Activated T-cell treated with anti-CD3 and anti-CD28 coated beads, Interleukin-2, amount 50 U/mL, for 24 hours (primary cell): ENCODE measurements around the gene ZNF254.
"Not testable (repeated sequence)": the region's sequence is repeated elsewhere in the genome, so short reads cannot be mapped to it uniquely, and the experiment has no call there.

ENCODE experiments used
- DNase-seq: peaks from one replicate; pipeline ENCODE4 v3.0.0-alpha.2; 2020
- H3K27ac Mint-ChIP-seq: 2 replicates; pipeline ENCODE4 v1.8.0; 2020; ENCODE audit warnings: mild to moderate bottlenecking, mixed read lengths
- H3K27me3 Mint-ChIP-seq: 2 replicates; pipeline ENCODE4 v1.8.0; 2020; ENCODE audit warnings: mixed read lengths
- H3K36me3 Mint-ChIP-seq: 2 replicates; pipeline ENCODE4 v1.8.0; 2020; ENCODE audit warnings: low read depth, mixed read lengths
- H3K4me1 Mint-ChIP-seq: 2 replicates; pipeline ENCODE4 v1.8.0; 2020; ENCODE audit warnings: low read depth, mixed read lengths
- H3K4me3 Mint-ChIP-seq: 2 replicates; pipeline ENCODE4 v1.8.0; 2020; ENCODE audit warnings: mild to moderate bottlenecking, moderate library complexity, mixed read lengths
- H3K9me3 Mint-ChIP-seq: 2 replicates; pipeline ENCODE4 v1.8.0; 2020; ENCODE audit warnings: mixed read lengths

Gene ZNF254

DNA sequence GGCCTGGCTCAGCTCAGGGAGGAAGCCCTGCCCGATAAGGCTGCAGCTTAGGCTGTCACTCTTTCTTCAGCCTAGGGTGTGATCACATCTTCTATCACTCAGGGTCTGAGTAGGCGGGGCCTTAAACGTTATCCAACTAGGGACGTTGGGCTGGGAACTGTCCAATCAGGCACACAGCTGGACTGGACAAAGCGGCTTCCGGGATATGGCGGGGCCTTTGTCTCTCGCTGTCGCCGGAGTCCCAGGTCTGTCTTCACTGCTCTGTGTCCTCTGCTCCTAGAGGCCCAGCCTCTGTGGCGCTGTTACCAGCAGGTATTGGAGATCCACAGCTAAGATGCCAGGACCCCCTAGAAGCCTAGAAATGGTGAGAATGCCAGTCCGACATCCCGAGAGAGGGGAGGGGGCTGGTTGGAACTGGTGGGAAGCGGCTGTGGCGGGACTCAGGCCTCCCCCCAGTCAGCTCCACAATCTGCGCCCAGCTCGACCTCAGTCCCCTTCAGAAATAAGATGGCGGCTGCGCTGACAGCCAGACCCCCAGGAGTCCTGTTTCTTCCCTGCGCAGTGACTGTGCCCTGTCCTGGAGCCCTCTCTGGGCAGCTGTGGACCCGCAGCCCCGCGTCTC is at the start of gene ZNF254:
Gene ZNF254 (plus strand): TSS at position 214 of the 622 bp plus-strand sequence. CDS start 121 bp downstream, at position 335.
- Mint-ChIP-seq H3K9me3 (peaks cover 4% of the 10 kb centered on the region), H3K4me1 (peaks cover 9% of the 10 kb centered on the region), H3K27ac (peak within 1 kb of the TSS; percentile 96), H3K27me3 (no peaks in the 10 kb centered on the region), H3K4me3 (peak within 1 kb of the TSS; percentile 95), H3K36me3 (peaks cover 42% of the 10 kb centered on the region)
- DNase-seq: peak; percentile 81

DNA sequence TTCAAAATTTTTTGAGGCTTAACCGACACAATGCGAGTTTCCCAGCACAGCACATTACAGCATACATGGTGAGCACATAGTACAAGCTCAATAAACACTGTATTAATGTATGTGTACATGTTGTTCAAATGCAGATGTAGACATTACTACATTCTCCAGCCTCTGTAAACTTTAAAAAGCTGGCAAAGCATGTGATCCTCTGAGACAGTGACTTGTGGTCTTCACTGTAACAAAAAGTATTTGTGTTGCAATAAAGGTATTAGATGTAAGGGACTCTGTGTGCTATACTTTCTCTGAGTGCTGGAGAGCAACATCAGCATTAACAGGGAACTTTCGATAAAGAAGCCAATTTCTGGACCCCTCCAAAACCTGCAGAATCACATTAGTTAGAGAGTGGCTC is 46.4 kb upstream of the ZNF254 start:
- Mint-ChIP-seq H3K27ac (no peak overlapping the region), H3K27me3 (no peaks in the 10 kb centered on the region), H3K36me3 (peaks cover 74% of the 10 kb centered on the region), H3K9me3 (no peaks in the 10 kb centered on the region), H3K4me3 (no peak overlapping the region), H3K4me1 (peaks cover 40% of the 10 kb centered on the region)
- no peak for DNase-seq

DNA sequence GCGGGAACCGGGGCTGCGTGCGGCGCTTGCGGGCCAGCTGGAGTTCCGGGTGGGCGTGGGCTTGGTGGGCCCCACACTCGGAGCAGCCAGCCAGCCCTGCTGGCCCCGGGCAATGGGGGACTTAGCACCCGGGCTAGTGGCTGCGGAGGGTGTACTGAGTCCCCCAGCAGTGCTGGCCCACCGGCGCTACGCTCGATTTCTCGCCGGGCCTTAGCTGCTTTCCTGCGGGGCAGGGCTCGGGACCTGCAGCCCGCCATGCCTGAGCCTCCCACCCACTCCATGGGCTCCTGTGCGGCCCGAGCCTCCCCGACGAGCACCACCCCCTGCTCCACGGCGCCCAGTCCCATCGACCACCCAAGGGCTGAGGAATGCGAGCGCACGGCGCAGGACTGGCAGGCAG is 45.7 kb upstream of the ZNF254 start:
- H3K9me3 Mint-ChIP-seq, DNase-seq, H3K27me3 Mint-ChIP-seq, H3K4me3 Mint-ChIP-seq, H3K27ac Mint-ChIP-seq: not testable (repeated sequence)
- Mint-ChIP-seq H3K4me1 (peaks cover 34% of the 10 kb centered on the region), H3K36me3 (peaks cover 74% of the 10 kb centered on the region)

DNA sequence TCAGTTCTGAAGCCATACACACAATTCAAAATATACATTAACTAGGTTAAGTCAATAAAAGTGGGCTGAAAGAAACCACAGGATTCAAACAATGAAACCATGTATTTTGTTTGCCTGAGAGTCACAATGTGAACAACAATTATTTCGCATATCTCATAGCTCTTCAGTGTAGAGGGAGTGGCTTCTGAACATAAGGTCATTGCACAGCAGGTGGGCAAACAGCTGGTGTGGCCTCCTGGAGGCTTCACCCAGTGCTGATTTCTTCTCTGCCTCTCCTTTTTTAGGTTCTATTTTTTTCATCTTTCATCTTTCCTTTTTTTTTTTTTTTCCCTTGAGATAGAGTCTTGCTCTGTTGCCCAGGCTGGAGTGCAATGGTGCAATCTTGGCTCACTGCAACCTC is 40.4 kb upstream of the ZNF254 start:
- no peak overlapping the region for H3K4me3 Mint-ChIP-seq
- no peak for DNase-seq
- H3K36me3 Mint-ChIP-seq: peaks cover 83% of the 10 kb centered on the region
- no peaks in the 10 kb centered on the region for H3K9me3 Mint-ChIP-seq
- no peak overlapping the region for H3K27ac Mint-ChIP-seq
- no peaks in the 10 kb centered on the region for H3K27me3 Mint-ChIP-seq
- peaks cover 3% of the 10 kb centered on the region for H3K4me1 Mint-ChIP-seq

DNA sequence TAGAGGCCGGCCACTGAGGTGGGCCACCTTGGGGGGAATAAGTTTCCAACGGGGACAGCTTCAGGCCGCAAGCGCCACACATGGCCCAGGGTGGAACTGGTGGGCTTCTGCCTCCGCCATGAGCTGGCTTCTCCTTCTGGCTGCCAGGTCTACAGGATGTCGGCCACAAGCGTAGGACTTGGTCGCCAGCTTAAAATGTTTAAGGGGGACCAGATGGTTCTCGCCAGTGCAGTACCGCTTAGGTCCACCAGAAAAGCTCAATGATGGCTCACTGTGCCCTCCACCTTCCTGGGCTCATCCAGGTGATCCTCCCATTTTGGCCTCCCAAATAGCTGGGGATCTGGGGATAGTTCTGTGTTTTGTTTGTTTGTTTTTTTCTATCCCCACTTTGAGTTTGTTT is 38.7 kb upstream of the ZNF254 start:
- Mint-ChIP-seq H3K27ac (no peak overlapping the region), H3K36me3 (peaks cover 86% of the 10 kb centered on the region), H3K4me3 (no peak overlapping the region), H3K9me3 (no peaks in the 10 kb centered on the region), H3K27me3 (no peaks in the 10 kb centered on the region), H3K4me1 (no peaks in the 10 kb centered on the region)
- no peak for DNase-seq

DNA sequence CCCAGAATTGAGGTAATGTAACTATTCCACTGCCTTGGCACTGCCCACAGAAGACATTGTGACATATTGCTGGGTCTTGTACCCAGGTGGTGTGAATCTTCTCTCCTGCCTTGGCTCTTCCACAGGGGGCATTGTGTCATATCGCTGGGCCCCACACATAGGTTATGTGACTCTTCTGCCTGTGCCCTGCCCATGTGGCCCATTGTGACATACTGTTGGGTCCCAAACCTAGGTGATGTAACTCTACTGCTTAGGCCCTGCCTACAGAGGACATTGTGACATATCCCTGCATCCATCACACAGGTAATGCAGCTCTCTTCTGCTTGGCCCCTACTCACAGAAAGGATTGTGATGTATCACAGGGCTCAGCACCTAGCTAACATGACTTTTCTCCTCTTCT is 37.5 kb upstream of the ZNF254 start:
- H3K27me3 Mint-ChIP-seq: no peaks in the 10 kb centered on the region
- H3K4me3 Mint-ChIP-seq: no peak overlapping the region
- H3K36me3 Mint-ChIP-seq: peaks cover 94% of the 10 kb centered on the region
- no peak for DNase-seq
- peaks cover 12% of the 10 kb centered on the region for H3K4me1 Mint-ChIP-seq
- no peak overlapping the region for H3K27ac Mint-ChIP-seq
- H3K9me3 Mint-ChIP-seq: peaks cover 2% of the 10 kb centered on the region

DNA sequence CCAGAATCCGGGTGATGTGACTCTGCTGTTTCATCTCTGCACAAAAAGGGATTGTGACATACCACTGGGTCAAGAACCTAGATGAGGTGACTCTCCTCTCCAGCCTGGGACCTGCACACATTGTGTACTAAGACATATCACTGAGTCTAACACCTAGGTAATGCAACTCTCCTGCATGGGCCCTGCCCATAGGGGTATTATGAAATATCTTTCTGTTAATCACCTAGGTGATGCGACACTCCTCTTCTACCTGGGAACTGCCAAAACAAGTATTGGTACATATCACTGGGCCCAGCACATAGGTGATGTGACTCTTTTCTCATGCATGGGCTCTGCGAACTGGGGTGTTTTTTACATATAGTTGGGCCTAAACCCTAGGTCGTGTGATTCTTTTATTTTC is 35.5 kb upstream of the ZNF254 start:
- Mint-ChIP-seq H3K4me3 (no peak overlapping the region), H3K27ac (no peak overlapping the region), H3K27me3 (no peaks in the 10 kb centered on the region), H3K36me3 (peaks cover 93% of the 10 kb centered on the region), H3K9me3 (peaks cover 2% of the 10 kb centered on the region), H3K4me1 (peaks cover 29% of the 10 kb centered on the region)
- no peak for DNase-seq

DNA sequence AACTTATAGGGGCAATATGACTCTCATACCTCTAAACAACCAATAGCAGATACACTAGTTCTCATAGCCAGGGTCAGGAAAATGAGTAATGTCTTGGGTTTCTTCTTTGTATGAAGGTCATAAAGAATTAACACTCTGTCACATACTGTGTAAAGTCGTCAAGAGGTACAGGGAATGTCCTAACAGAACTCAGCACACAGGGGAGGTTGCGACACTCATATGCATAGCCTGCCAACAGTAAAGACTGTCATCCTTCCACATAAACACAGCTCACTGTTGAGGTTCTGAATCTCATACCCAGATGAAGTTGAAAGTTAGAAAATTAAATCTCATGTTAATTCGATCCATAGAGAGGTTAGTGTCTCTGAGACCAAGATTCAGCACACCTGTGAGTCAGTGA is 34.2 kb upstream of the ZNF254 start:
- peaks cover 2% of the 10 kb centered on the region for H3K9me3 Mint-ChIP-seq
- no peak overlapping the region for H3K27ac Mint-ChIP-seq
- H3K4me1 Mint-ChIP-seq: peaks cover 38% of the 10 kb centered on the region
- H3K27me3 Mint-ChIP-seq: no peaks in the 10 kb centered on the region
- H3K36me3 Mint-ChIP-seq: peaks cover 94% of the 10 kb centered on the region
- no peak for DNase-seq
- H3K4me3 Mint-ChIP-seq: no peak overlapping the region

DNA sequence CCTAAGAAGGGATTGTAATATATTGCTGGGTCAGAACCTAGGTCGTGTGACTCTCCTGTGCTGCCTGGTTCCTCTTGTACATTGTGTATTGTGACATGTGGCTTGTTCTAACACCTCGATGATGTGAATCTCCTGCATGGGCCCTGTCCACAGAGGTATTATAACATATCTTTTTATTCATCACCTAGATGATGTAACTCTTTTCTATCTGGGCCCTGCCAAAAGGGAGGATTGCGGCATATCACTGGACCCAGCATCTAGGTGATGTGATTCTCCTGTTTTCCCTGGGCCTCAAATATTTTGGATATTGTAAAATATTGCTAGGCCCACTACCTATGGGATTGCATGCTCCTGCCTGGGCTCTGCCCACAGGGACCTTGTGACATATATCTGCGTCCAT is 33.4 kb upstream of the ZNF254 start:
- no peak overlapping the region for H3K4me3 Mint-ChIP-seq

DNA sequence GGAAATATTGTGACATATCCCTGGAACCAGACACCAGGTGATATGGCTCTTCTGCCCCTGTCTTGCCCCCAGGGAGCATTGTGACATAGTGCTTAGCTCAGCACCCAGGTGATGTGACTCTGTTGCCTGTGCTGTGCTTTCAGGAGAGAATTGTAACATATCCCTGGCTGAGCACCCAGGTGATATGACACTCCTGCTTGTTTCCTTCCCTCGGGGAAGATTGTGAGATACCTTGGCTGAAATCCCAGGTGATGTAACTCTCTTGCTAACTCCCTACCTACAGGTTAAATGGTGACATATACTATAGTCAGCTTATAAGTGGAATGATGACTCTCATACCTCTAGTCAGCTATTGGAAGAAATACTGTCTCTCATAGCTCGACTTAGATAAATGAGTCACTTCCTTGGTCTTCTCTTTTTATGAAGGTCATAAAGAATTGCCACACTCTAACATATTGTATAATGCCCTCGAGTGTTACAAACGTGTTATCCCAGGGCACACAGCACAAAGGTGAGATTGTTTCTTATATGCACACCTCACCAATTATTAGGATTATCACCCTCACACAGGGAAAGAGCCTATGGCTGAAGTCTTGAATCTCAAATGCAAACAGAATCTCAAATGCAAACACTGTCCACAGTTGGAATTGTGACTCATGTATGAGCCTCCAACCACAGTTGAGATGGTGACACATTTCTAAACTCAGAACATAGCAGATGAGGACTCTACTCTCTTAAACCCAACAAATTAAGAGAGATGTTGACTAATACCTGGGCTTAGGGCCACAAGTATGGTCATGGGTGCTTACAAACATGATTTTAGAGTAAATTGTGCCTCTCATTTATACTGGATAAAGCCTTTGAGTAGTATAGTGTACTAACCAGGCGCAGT is 32.7 kb upstream of the ZNF254 start:
- Mint-ChIP-seq H3K36me3 (peaks cover 95% of the 10 kb centered on the region), H3K27ac (peak overlapping the region; percentile 94), H3K4me1 (peaks cover 38% of the 10 kb centered on the region), H3K27me3 (no peaks in the 10 kb centered on the region), H3K9me3 (peaks cover 2% of the 10 kb centered on the region), H3K4me3 (no peak overlapping the region)
- no peak for DNase-seq

More for the DNA sequence above, 33.4 kb upstream of the ZNF254 start:
- H3K27me3 Mint-ChIP-seq: no peaks in the 10 kb centered on the region
- DNase-seq: no peak
- peaks cover 38% of the 10 kb centered on the region for H3K4me1 Mint-ChIP-seq
- peak overlapping the region; percentile 94 for H3K27ac Mint-ChIP-seq
- peaks cover 94% of the 10 kb centered on the region for H3K36me3 Mint-ChIP-seq
- peaks cover 2% of the 10 kb centered on the region for H3K9me3 Mint-ChIP-seq

DNA sequence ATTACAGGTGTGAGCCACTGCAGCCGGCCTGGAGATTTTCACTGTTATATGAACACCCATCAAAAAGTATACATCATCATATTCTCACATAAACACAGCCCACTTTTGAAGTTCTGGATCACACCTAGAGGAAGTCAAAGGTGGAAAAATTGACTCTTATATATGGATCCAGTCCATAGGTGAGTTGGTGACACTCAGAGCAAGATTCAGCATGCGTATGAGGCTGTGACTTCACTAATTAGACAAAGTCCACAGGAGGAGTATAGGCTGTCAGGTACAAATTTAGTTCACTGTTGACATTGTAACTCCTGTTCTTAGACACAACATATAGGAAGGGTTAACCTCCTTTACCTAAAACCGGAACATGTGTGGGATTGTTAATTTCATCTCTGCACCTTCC is 31.4 kb upstream of the ZNF254 start:
- DNase-seq: no peak
- peaks cover 96% of the 10 kb centered on the region for H3K36me3 Mint-ChIP-seq
- no peaks in the 10 kb centered on the region for H3K27me3 Mint-ChIP-seq
- H3K4me1 Mint-ChIP-seq: peaks cover 42% of the 10 kb centered on the region
- H3K9me3 Mint-ChIP-seq: peaks cover 2% of the 10 kb centered on the region
- no peak overlapping the region for H3K4me3 Mint-ChIP-seq
- H3K27ac Mint-ChIP-seq: peak overlapping the region; percentile 51

DNA sequence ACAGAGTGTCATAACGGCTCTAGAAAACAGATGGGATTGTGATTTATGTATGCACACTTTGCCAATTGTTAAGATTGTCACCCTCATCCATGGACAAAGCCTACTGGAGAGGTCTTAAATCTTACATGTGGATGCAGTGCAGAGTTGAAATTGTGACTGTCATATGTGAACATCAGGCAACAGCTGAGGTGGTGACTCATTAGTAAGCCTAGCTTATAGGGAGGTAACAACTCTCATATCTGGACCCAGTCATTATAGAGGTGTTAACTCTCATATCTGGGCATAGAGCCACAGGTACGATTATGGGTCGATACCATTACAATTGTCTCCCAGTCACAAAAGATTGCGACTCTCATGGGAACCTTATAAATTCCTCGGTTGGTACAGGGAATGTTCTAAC is 29.8 kb upstream of the ZNF254 start:
- H3K27ac Mint-ChIP-seq: no peak overlapping the region
- H3K4me1 Mint-ChIP-seq: peaks cover 54% of the 10 kb centered on the region
- peaks cover 2% of the 10 kb centered on the region for H3K9me3 Mint-ChIP-seq
- H3K4me3 Mint-ChIP-seq: no peak overlapping the region
- H3K27me3 Mint-ChIP-seq: no peaks in the 10 kb centered on the region
- no peak for DNase-seq
- H3K36me3 Mint-ChIP-seq: peaks cover 93% of the 10 kb centered on the region

DNA sequence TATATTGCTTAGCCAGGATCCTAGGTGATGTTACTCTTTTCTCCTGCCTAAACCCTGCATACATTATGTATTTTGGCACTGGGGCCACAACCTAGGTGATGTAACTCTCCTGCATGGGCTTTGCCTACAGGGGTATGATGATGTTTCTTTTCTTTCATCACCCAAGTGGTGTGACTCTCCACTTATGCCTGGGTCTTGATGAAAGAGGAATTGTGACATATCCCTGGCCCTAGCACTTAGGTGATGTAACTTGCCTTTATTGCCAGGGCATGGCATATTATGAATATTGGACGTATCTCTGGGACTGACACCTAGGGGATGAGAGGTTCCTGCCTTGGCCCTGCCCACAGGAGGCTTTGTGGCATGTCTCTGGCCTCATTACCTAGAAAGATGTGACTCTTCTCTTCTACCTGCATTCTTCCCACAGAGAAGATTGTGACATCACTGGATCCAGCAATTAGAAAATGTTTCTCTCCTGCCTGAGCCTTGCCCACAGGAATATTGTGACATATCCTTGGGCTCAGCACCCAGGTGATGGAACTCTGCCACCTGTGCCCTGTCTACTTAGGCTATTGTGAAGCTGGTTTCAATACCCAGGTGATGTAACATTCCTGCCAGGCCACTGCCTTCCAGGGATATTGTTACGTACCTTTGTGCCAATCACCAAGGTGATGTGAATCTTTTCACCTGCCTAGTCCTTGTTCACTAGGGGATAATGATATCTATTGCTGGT is 27.3 kb upstream of the ZNF254 start:
- peaks cover 45% of the 10 kb centered on the region for H3K4me1 Mint-ChIP-seq
- H3K27ac Mint-ChIP-seq: no peak overlapping the region
- no peak for DNase-seq
- no peaks in the 10 kb centered on the region for H3K9me3 Mint-ChIP-seq
- peaks cover 79% of the 10 kb centered on the region for H3K36me3 Mint-ChIP-seq
- H3K27me3 Mint-ChIP-seq: no peaks in the 10 kb centered on the region
- no peak overlapping the region for H3K4me3 Mint-ChIP-seq

DNA sequence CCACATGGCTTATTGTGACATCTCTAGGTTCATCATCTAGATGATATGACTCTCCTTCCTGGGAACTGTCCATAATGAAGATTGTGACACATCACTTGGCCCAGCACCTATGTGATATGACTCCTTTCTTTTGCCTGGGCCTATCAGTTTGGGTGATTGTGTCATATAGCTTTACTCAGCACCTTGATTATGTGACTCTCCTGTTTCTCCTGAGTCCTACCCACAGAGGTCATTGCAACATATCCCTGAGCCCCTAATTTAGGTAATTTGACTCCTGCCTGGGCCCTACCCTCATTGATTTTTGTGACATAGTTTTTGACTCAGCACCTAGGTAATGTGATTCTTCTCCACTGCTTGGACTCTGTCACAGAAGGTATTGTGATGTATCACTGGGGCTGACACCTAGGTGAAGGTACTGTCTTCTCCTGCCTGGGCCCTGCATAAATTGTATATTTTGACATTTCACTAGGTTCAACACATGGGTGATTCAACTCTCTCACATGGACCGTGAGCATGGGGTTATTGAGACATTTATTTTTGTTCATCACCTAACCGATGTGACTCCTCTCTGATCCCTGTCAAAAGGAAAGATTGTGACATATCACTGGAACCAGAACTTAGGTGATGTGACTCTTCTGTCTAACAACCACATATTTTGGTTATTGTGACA is 26.2 kb upstream of the ZNF254 start:
- peaks cover 37% of the 10 kb centered on the region for H3K4me1 Mint-ChIP-seq
- peaks cover 82% of the 10 kb centered on the region for H3K36me3 Mint-ChIP-seq
- peak overlapping the region; percentile 35 for H3K27ac Mint-ChIP-seq
- DNase-seq: no peak
- no peaks in the 10 kb centered on the region for H3K27me3 Mint-ChIP-seq
- H3K9me3 Mint-ChIP-seq: no peaks in the 10 kb centered on the region
- H3K4me3 Mint-ChIP-seq: no peak overlapping the region
